Activated CD4-positive, alpha-beta memory T cell treated with anti-CD3 and anti-CD28 coated beads, Interleukin-2, amount 10 ng/mL, durations not matched to agents 7 days and 5 days (primary cell): Measurements from ENCODE around the gene SLC47A2. TPM values are rescaled to one million over a fixed set of nuclear protein-coding genes. Genes with fewer than 3 reads are reported as not detected.

Experiments used
- CTCF ChIA-PET: fragments of 350-600 bp; sonication (Branson Sonifier 250); formaldehyde crosslinking; loops from one replicate; lab custom pipeline; 2021; ENCODE audit warnings: antibody characterized with exemption, inconsistent platforms; lab: Charles Lee
- POLR2A ChIA-PET: fragments of 350-600 bp; sonication (Branson Sonifier 250); formaldehyde crosslinking; loops from one replicate; lab custom pipeline; 2021; ENCODE audit warnings: antibody characterized with exemption; lab: Charles Lee
- DNase-seq: peaks from one replicate; pipeline ENCODE4 v3.0.0-alpha.2; 2020
- H3K27ac Mint-ChIP-seq: one replicate; pipeline ENCODE4 v1.8.0; 2021; ENCODE audit warnings: mild to moderate bottlenecking, mixed read lengths
- H3K27me3 Mint-ChIP-seq: one replicate; pipeline ENCODE4 v1.8.0; 2021; ENCODE audit warnings: mixed read lengths
- H3K36me3 Mint-ChIP-seq: one replicate; pipeline ENCODE4 v1.8.0; 2021; ENCODE audit warnings: low read depth, mixed read lengths
- H3K4me1 Mint-ChIP-seq: one replicate; pipeline ENCODE4 v1.8.0; 2021; ENCODE audit warnings: mixed read lengths
- H3K4me3 Mint-ChIP-seq: one replicate; pipeline ENCODE4 v1.8.0; 2021; ENCODE audit warnings: mild to moderate bottlenecking, mixed read lengths
- H3K9me3 Mint-ChIP-seq: one replicate; pipeline ENCODE4 v1.8.0; 2021; ENCODE audit warnings: mixed read lengths
- total RNA-seq, 2 experiments: library from RNA; stranded (reverse); gene quantifications; one replicate each; pipeline ENCODE4 v1.2.3, GENCODE V29; 2021

The SLC47A2 gene
- total RNA-seq, 2 experiments from 2014 or later, result not detected

GRCh38 chr17:19743101-19744100, 27.0 kb upstream of the SLC47A2 start:
- ChIA-PET POLR2A (no interaction called here), CTCF (interaction anchor here (1.8 kb wide), 1 partner anchor 10 kb away, joined by 16 read pairs; no protein-coding TSS in a partner anchor)
- Mint-ChIP-seq H3K36me3 (no peaks in the 10 kb centered on the region), H3K27ac (no peak overlapping the region), H3K27me3 (peaks cover 8% of the 10 kb centered on the region), H3K9me3 (no peaks in the 10 kb centered on the region), H3K4me3 (no peak overlapping the region), H3K4me1 (peaks cover 6% of the 10 kb centered on the region)
- DNase-seq, result no peak

DNA sequence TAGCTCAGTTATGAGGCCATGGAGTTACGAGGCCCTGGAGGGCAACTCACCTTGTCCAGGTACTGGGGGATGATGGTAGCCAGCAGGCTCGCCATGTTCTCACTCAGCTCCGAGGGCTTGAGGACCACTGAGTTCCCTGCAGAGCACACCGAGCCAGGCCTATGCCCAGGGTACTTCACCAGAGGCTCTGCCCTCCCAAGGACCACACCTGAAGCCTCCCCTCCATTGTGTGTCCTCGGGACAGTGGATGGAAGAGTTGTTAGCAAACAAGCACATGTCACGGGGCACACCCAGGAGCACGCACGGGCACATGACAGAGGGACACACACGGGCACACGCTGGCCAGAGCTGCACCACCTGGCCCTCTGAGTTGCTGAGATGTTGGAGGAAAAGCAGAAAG, 26.1 kb upstream of the SLC47A2 start:
- Mint-ChIP-seq H3K4me1 (peaks cover 6% of the 10 kb centered on the region), H3K36me3 (no peaks in the 10 kb centered on the region), H3K9me3 (no peaks in the 10 kb centered on the region), H3K4me3 (no peak overlapping the region), H3K27me3 (peaks cover 2% of the 10 kb centered on the region), H3K27ac (no peak overlapping the region)
- DNase-seq, result no peak
- ChIA-PET CTCF (no interaction called here), POLR2A (no interaction called here)

DNA sequence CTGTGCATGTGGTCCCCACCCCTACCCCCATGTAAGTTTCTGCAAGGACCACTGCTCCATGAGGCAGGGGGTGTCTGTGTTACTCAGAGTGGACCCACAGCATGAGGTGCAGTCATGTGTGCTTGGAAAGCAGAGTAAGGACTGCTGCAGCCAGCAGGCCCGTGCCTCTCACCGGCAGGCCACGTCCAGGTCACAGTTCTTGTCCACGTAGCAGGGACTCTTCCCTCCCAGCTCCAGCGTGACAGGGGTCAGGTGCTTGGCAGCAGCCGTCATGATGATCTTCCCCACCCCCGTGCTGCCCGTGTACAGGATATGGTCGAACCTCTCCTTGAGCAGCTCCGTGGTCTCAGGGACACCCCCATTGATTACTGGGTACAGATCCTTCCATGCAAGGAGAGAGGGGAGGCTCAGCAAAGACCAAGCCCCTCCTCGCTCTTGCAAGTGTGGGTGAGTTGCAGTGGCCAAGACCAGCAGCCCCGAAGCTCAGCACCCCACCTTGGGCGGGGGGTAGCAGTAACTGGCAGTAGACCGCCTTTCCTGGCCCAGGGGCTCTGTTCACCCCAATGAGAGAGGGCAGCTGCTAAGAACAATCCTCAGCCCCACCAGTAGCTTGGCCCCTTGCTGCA, 25.6 kb upstream of the SLC47A2 start:
- no peak for DNase-seq
- H3K36me3 Mint-ChIP-seq, result no peaks in the 10 kb centered on the region
- H3K27me3 Mint-ChIP-seq, result peaks cover 1% of the 10 kb centered on the region
- H3K9me3 Mint-ChIP-seq, result no peaks in the 10 kb centered on the region
- ChIA-PET POLR2A (no interaction called here), CTCF (no interaction called here)
- peaks cover 6% of the 10 kb centered on the region for H3K4me1 Mint-ChIP-seq
- H3K4me3 Mint-ChIP-seq, result no peak overlapping the region
- no peak overlapping the region for H3K27ac Mint-ChIP-seq

DNA sequence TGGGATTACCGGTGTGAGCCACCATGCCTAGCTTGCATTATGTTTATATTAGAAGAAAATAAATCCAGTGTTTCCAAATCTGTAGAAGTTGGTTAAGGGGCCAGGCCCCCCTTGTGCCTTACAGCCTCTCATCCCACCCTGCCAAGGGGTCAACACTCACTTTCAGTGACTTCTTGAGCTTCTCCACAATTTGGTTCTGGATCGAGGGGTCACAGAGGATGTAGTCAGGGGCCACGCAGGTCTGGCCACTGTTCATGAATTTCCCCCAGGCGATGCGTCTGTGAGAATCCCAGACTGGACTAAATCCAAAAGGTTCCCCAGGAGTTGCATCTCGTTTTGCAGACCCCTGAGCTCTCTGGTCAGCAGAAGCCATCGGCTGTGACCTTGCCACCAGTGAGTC, 24.5 kb upstream of the SLC47A2 start:
- H3K27me3 Mint-ChIP-seq, result no peaks in the 10 kb centered on the region
- H3K36me3 Mint-ChIP-seq, result no peaks in the 10 kb centered on the region
- H3K4me3 Mint-ChIP-seq, result no peak overlapping the region
- ChIA-PET POLR2A (interaction anchor here (1.1 kb wide), 1 partner anchor 32 kb away, joined by 3 read pairs; no protein-coding TSS in a partner anchor), CTCF (no interaction called here)
- H3K9me3 Mint-ChIP-seq, result no peaks in the 10 kb centered on the region
- H3K27ac Mint-ChIP-seq, result no peak overlapping the region
- H3K4me1 Mint-ChIP-seq, result peaks cover 6% of the 10 kb centered on the region
- DNase-seq, result no peak

GRCh38 chr17:19739241-19740201, 23.1 kb upstream of the SLC47A2 start:
- POLR2A ChIA-PET, result interaction anchor here (1.1 kb wide), 1 partner anchor 33 kb away, joined by 3 read pairs; no protein-coding TSS in a partner anchor
- no peak overlapping the region for H3K27ac Mint-ChIP-seq
- no peak for DNase-seq
- H3K4me3 Mint-ChIP-seq, result no peak overlapping the region
- H3K9me3 Mint-ChIP-seq, result no peaks in the 10 kb centered on the region
- H3K27me3 Mint-ChIP-seq, result no peaks in the 10 kb centered on the region
- no peaks in the 10 kb centered on the region for H3K36me3 Mint-ChIP-seq
- H3K4me1 Mint-ChIP-seq, result peaks cover 3% of the 10 kb centered on the region
- CTCF ChIA-PET, result interaction anchor here (0.6 kb wide), 1 partner anchor 178 kb away, joined by 3 read pairs; no protein-coding TSS in a partner anchor

- CTCF ChIA-PET, result no interaction called here
- Mint-ChIP-seq H3K4me3 (no peak overlapping the region), H3K27me3 (no peaks in the 10 kb centered on the region), H3K4me1 (no peaks in the 10 kb centered on the region), H3K9me3 (no peaks in the 10 kb centered on the region), H3K27ac (no peak overlapping the region), H3K36me3 (no peaks in the 10 kb centered on the region)
- POLR2A ChIA-PET, result no interaction called here
- no peak for DNase-seq
Measured at GRCh38 chr17:19738757-19739156, 22.4 kb upstream of the SLC47A2 start.

DNA sequence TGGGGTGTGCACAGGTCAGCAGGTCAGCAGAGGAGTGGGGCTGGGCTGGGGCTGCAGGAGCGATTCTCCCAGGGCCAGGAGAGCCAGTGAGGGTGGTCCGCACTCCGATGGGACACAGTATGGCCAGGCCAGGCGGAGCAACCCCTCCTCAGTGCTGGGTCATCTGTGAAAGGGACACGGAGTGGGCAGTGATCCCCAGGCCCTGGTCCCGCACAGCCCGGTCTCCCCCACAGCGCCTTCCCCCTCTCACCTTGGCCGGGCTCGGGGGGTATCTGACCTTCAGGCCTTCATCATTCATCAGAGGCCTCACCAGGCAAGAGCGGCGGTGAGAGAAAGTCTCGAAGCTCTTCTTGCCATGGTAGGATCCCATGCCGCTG, 21.7 kb upstream of the SLC47A2 start:
- H3K36me3 Mint-ChIP-seq, result no peaks in the 10 kb centered on the region
- ChIA-PET POLR2A (no interaction called here), CTCF (no interaction called here)
- no peaks in the 10 kb centered on the region for H3K4me1 Mint-ChIP-seq
- no peak for DNase-seq
- no peaks in the 10 kb centered on the region for H3K9me3 Mint-ChIP-seq
- H3K27ac Mint-ChIP-seq, result no peak overlapping the region
- H3K27me3 Mint-ChIP-seq, result no peaks in the 10 kb centered on the region
- no peak overlapping the region for H3K4me3 Mint-ChIP-seq

DNA sequence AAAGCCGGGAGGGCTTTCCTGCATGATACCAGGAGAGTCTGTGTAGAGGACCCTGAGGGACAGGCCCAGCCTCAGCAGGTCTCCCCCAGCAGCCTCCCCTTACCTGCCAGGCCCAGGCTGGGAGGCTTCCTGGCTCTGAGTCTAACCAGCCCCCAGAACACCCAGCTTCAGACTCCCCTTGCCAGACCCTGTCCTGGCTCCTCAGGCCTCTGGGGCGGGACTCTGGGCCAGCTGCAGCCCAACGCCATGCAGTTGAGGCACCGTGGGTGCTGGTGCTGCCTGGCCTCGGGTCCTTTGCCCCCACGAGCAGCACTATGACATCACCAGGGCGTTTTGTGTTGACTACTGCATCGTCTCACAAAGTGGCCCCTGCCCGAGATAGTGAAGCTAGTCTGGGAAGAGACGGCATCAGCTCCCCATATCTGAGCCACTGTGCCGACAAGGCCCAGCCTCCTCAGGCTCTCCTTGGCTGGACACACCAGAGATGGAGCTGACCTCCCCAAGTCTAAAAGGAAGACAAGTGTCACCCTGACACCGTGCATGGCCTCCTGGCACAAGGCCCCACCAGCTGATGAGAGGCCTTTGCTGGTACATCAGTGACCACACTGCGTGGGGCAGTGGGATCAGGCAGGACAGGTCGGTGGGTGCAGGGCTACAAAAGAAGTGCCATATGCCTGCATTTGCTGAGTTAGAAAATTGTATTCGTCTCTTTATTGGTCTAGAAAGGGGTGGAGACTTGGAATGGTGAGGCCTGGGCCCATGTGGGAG, 21.1 kb upstream of the SLC47A2 start:
- CTCF ChIA-PET, result no interaction called here
- no peaks in the 10 kb centered on the region for H3K27me3 Mint-ChIP-seq
- no peaks in the 10 kb centered on the region for H3K4me1 Mint-ChIP-seq
- no peak overlapping the region for H3K27ac Mint-ChIP-seq
- POLR2A ChIA-PET, result no interaction called here
- no peak overlapping the region for H3K4me3 Mint-ChIP-seq
- no peaks in the 10 kb centered on the region for H3K36me3 Mint-ChIP-seq
- no peaks in the 10 kb centered on the region for H3K9me3 Mint-ChIP-seq
- no peak for DNase-seq

DNA sequence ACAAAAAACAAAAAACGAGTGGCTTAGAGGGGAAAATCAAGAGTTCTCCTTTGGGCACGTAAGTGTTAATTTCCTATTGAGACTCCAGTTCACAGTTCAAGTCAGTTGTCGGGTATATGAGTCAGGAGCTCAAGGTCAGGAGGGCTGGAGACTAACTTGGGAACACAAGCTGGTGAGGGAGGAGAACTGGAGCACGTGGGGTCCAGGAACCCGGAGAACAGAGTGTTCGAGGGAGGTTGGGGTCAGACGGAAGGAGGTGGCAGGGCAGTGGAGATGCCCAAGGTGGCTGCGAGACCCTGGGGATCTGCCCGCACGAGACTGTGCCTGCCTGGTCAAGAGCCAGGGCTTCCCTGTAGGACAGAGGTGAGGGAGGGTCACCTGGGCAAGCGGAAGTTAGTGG, 19.7 kb upstream of the SLC47A2 start:
- no peak for DNase-seq
- H3K9me3 Mint-ChIP-seq, result no peaks in the 10 kb centered on the region
- no peaks in the 10 kb centered on the region for H3K4me1 Mint-ChIP-seq
- no peak overlapping the region for H3K4me3 Mint-ChIP-seq
- H3K36me3 Mint-ChIP-seq, result no peaks in the 10 kb centered on the region
- no peak overlapping the region for H3K27ac Mint-ChIP-seq
- ChIA-PET POLR2A (no interaction called here), CTCF (interaction anchor here (0.9 kb wide), 1 partner anchor 9 kb away, joined by 4 read pairs; no protein-coding TSS in a partner anchor)
- H3K27me3 Mint-ChIP-seq, result no peaks in the 10 kb centered on the region

GRCh38 chr17:19733953-19734526, 17.7 kb upstream of the SLC47A2 start:
- DNase-seq, result no peak
- H3K4me1 Mint-ChIP-seq, result no peaks in the 10 kb centered on the region
- POLR2A ChIA-PET, result no interaction called here

DNA sequence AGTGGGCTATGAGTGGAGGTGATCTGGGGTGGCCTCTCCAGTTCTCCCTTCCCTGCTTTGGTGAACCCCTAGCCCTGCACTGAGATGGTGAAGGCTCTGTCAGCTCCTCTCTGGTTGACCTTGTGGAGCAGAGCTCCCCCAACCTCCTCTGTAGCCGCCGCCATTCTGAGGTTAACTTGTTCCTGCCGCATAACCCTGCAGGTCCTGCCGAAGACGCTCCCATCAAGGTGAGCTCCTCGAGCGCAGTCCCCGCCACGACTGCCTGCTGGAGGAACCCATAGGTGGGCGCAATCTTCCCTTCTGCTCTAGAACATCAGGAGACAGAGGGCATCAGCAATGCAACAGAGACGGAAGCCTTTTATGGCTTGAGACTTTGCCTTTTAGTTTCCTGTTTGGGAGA, 15.2 kb upstream of the SLC47A2 start:
- ChIA-PET POLR2A (no interaction called here), CTCF (interaction anchor here (0.6 to 1.0 kb wide), 2 partner anchors 13 to 27 kb away, joined by 3 read pairs; no protein-coding TSS in a partner anchor)
- H3K36me3 Mint-ChIP-seq, result no peaks in the 10 kb centered on the region
- no peaks in the 10 kb centered on the region for H3K4me1 Mint-ChIP-seq
- H3K27me3 Mint-ChIP-seq, result peaks cover under 1% of the 10 kb centered on the region
- DNase-seq, result no peak
- H3K4me3 Mint-ChIP-seq, result no peak overlapping the region
- H3K27ac Mint-ChIP-seq, result no peak overlapping the region
- H3K9me3 Mint-ChIP-seq, result no peaks in the 10 kb centered on the region

More at GRCh38 chr17:19733953-19734526, 17.7 kb upstream of the SLC47A2 start:
- Mint-ChIP-seq H3K27me3 (no peaks in the 10 kb centered on the region), H3K36me3 (no peaks in the 10 kb centered on the region), H3K4me3 (no peak overlapping the region), H3K9me3 (no peaks in the 10 kb centered on the region), H3K27ac (no peak overlapping the region)
- CTCF ChIA-PET, result no interaction called here

DNA sequence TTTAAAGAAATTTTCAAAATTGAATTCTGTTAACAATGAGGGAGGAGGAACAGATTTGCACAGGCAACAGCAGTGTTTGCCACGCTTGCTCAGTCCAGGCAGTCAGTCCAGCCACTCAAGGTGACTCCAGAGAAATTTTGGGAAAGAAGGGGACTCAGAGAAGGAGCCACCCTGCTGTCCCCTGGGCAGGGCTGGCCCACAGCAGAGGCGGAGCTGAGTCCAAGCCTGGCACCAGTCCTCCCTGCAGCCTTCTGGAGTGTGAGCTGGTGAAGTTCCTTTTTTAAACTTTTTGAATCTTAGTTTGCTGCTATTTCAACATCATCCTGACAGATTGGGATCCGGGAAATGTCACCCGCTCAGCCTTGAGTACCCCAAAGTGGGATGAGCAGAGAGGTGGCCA, 14.5 kb upstream of the SLC47A2 start:
- no peak for DNase-seq
- no peak overlapping the region for H3K4me3 Mint-ChIP-seq
- H3K27me3 Mint-ChIP-seq, result peaks cover 4% of the 10 kb centered on the region
- H3K27ac Mint-ChIP-seq, result no peak overlapping the region
- H3K9me3 Mint-ChIP-seq, result no peaks in the 10 kb centered on the region
- H3K4me1 Mint-ChIP-seq, result no peaks in the 10 kb centered on the region
- H3K36me3 Mint-ChIP-seq, result no peaks in the 10 kb centered on the region
- ChIA-PET CTCF (no interaction called here), POLR2A (no interaction called here)
